ENCODE results near the gene FOXR1.
"Not testable (repeated sequence)": the region's sequence is repeated elsewhere in the genome, so short reads cannot be mapped to it uniquely, and the experiment has no call there.

Gene FOXR1

DNA sequence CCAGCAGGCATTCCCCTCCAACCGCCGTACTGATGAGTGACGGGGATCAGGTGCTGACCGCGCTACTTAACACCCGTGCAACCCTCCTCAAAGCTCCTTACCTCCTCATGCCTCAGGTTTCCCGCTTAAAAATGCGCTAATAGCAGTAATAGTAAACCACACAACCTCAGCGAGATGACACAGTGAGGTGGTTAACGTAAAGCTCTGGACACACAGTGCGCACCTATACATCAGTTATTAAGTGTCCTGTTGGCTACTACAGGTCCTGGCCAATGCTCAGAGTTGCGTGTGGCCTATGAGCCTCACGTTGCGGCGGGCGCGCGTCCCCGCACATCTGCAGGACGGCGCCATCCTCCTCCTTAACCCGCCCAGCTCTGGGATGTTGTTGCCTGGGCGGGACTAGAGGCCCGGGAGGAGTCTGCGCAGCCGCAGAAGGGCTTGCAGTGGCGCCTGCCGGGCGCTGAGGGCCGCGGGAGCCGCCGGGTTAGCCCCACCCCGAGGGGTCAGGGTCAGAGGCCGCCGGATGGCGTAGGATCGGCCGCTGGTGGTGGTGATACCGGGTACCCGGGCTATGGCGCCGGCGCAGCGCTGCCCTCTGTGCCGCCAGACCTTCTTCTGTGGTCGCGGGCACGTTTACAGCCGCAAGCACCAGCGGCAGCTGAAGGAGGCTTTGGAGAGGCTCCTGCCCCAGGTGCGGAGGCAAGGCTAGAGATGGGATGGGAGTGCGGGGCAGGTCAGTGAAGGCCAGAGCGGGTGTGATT lies 26.2 kb downstream of the FOXR1 start, which contains the start of gene CENATAC:
Gene CENATAC (plus strand): TSS at position 512 of the 761 bp plus-strand sequence. CDS start 60 bp downstream, at position 572.
- DNase-seq (ENCODE audit: low read depth) = peak; percentile 94

DNA sequence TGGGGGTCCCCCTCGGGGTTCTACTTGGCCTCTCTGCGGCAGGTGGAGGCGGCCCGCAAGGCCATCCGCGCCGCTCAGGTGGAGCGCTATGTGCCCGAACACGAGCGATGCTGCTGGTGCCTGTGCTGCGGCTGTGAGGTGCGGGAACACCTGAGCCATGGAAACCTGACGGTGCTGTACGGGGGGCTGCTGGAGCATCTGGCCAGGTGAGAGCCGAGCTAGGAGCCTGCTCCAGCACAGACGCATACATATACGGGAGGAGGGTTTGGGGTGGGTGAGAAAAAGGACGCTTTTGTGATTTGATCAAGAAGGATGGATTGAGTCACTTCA lies 26.8 kb downstream of the FOXR1 start:
- DNase-seq (ENCODE audit: low read depth) = no peak

DNA sequence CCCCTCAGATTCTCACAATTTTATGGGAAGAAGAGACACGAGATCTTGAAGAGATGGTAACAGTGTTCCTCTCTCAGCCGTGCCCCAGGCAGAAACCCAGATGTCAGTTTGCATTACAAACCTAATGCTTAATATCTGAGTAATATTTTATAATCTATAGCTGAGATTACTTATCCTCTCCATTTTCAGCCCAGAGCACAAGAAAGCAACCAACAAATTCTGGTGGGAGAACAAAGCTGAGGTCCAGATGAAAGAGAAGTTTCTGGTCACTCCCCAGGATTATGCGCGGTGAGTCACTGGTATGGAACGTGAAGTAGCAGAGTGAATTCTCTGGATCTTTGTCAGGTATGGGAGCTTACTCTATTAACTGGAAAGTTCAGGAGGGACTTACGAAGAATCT lies 27.3 kb downstream of the FOXR1 start:
- no peak for DNase-seq (ENCODE audit: low read depth)

DNA sequence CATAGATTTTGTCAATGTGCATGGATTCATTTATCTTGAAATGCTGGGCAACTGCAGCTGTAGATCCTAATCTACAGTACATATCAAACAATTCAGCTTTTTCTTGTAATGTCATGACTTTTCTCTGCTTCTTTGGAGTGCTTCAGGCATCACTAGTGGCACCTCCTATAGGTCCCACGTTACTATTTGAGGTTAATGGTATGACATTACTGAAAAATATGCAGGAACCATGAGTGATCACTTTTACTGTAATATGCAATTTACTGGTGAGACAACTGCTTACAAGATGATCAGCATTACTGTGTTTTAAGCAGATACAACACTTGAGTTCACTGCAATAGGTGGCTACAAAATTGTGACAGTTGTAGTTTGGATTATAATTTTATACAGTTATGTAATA lies 29.3 kb downstream of the FOXR1 start:
- DNase-seq (ENCODE audit: low read depth) = no peak

DNA sequence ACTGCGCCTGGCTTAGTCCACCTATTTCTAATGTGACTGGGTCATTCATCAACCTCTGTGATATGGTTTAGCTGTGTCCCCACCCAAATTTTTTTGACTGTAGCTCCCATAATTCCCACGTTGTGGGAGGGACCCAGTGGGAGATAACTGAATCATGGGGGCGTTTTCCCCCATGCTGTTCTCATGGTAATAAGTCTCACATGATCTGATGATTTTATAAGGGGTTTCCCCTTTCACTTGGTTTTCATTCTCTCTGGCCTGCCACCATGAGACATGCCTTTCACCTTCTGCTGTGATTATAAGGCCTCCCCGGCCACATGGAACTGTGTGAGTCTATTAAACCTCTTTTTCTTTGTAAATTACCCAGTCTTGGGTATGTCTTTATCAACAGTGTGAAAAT lies 35.1 kb downstream of the FOXR1 start:
- DNase-seq (ENCODE audit: low read depth) = no peak

DNA sequence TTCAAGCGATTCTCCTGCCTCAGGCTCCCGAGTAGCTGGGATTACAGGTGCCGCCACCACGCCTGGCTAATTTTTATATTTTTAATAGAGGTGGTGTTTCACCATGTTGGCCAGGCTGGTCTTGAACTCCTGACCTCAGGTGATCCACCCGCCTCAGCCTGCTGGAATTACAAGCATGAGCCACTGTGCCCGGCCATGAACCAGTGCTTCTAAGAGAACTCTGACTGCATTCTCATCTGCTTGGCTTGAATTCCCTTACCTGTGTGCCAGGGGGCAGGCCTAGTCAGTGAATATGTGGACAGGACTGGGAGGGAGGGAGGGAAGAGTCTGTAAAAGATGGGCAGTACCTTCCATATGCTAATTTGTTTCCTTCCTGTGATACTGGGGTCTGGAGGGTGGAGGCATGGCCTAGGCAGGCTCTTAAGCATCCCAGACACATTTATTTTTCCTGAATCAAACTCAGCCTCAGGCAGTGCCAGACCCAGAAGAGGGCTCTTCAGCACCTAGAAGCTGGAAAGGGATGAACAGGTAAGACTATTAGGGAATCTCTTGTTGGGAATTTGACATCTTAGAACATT lies 40.0 kb downstream of the FOXR1 start:
- no peak for DNase-seq (ENCODE audit: low read depth)

DNA sequence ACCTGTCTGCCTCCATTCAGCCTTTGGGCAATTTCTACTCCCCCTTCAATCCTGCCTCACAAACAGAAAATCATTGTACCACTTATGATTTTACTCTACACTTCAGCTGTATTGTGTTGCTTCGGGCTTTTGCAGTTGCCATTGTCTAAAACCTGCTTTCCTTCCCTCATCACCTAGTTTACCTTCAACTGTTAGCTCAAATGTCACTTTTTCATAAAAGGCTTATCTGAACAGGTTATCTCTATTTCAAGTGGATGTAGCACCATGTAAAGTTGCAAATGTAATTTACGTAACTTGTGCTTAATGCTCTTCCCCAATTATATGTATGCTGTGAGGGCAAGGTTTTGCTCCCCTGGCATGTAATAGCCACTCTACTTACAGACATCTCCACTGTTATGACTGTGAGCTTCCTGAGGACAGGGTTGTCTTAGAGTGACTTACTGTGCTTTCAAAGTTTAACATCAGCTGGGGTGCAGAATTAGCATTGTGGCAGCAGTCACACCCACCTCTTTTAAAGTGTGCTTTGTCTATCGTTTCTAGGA lies 41.1 kb downstream of the FOXR1 start:
- DNase-seq (ENCODE audit: low read depth) = no peak

DNA sequence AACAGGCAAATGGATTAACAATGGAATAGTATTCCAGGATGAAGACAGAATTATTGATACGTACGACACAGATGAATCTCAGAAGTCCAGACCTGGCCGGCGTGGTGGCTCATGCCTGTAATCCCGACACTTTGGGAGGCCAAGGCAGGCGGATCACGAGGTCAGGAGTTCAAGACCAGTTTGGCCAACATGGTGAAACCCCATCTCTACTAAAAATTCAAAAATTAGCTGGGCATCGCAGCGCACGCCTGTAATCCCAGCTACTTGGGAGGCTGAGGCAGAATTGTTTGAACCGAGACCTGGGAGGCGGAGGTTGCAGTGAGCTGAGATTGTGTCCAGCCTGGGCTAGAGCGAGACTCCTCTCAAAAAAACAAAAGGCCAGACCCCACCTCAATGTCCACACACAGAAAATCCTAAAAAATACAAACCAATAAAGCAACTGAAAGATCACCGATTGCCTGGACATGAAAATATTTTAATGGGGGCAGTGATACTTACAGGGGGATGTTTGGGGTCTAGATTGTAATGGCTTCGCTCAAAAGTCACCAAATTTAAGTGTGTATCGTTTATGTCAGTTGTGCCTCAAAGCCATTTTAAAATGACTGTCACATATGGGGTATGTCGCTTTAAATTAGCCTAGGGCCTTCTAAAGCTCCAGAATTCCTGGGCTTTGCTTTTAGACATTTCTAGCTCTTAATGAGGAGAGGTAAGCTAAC lies 42.8 kb downstream of the FOXR1 start:
- no peak for DNase-seq (ENCODE audit: low read depth)

DNA sequence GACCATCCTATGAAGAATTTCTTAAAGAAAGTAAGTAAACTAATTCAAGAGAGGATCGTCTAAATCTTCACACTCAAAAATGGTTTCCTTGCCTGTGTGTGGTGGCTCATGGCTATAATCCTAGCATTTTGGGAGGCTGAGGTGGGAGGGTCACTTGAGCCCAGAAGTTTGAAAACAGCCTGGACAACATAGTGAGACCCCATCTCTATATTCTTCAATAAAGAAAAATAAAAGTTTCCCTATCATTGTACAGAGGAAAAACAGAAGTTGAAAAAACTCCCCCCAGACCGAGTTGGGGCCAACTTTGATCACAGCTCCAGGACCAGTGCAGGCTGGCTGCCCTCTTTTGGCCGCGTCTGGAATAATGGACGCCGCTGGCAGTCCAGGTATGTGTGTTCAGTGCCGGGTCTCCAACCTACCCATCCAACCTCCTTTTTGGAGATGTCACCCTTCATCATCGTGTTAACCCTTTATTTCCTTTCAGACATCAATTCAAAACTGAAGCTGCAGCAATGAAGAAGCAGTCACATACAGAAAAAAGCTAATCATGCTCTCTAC lies 43.6 kb downstream of the FOXR1 start:
- no peak for DNase-seq (ENCODE audit: low read depth)

DNA sequence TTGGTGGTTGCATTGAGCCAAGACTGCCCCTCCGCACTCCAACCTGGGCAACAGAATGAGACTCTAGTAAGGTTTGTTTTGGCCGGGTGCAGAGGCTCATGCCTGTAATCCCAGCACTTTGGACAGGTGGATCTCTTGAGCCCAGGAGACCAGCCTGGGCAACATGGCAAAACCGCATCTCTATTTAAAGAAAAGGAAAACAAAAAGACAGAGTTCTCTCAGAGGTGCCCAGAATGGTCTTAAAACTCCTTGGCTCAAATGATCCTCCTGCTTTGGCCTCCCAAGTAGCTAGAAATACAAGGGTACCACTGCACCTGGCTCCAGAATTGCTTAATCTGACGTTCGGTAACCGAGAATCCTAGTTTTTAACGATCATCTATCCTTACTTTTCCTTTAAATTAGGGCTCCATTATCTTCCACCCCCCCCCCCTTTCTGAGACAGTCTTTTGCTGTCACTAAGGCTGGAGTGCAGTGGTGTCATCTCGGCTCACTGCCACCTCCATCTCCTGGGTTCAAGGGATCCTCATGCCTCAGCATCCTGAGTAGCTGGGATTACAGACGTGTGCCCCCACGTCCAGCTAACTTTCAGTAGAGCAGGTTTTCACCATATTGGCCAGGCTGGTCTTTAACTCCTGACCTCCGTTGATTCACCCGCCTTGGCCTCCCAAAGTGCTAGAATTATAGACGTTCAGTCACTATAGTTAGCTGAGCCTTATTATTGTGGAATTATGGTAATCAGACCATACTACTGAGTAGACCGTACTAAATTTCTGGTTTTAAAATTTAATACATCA lies 44.9 kb downstream of the FOXR1 start:
- DNase-seq (ENCODE audit: low read depth) = no peak

DNA sequence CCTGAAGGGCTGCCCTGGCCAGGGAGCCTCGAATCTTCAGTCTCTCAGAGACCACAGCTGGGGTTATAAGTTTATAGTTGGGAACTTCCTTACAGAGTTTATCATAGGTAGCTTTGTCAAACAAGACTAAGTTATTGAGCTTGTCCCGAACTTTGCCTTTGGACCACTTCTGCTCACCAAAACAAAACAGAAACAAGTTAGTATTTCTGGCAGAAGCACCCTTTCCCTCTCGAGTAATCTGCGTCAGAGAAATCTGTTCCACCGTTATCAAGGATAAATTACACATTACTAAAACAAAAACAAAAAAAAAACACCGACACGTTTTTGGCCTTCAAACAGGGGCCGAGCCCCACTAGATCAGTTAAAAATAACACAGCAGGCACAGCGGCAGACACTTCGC lies 45.8 kb downstream of the FOXR1 start:
- not testable (repeated sequence) for DNase-seq (ENCODE audit: low read depth)

DNA sequence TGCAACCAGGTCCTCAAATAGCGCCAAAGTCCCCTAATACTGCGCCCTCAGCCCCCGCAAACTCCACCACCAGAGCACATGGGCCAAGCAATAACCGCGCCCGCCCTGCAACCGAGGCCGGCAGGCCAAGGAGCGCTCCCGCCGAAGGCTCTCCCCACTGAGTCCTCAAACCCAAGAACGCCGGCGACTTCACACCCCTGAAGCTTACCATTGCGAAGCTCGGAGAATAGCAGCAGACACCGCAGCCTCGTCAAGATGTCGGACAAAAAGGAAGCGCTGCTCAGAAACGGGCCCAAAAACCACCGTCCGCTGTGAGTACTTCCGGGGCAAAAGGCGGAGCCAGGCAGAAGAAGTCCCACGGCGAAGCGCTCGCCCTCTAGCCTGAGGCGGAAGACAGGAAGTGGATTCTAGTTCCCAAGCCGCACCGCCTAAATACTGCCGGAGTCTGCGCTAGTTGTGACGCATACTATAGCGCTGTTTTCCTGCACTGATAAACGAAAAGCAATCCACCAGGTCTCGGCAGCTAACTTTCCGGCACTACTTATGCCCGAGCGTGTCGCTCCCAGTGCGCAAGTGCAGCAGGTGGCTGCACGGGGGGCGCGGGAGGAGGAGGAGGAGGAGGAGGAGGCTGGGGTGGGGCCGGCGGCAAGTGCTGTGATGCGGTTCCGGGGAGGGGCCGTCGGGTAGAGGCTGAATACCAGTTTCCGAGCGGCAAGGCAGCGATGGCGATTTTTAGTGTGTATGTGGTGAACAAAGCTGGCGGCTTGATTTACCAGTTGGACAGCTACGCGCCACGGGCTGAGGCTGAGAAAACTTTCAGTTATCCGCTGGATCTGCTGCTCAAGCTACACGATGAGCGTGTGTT lies 46.7 kb downstream of the FOXR1 start, which contains the start of the genes RPS25 and TRAPPC4:
Gene RPS25 (minus strand): TSS at position 270 of the 865 bp plus-strand sequence. CDS start 59 bp downstream, at position 211.
Gene TRAPPC4 (plus strand): TSS at position 693 of the 865 bp plus-strand sequence. CDS start 30 bp downstream, at position 723.
- peak; percentile 91 for DNase-seq (ENCODE audit: low read depth)

DNA sequence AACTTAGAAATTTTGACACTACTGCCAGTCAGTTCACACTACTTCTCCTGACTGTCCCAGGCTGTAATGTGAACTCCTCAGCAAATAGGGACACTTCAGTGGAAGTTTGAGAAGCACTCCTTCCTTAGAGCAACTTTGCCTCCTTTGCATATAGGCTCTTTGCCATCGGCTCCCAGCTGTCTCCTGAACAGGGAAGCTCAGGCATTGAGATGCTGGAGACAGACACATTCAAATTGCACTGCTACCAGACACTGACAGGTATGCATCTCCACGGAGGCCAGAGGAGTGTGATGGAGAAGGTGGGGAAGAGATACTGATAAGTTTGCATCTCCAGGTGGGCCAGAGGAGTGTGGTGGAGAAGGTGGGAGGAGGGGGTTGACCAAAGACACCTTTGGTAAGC lies 48.4 kb downstream of the FOXR1 start:
- DNase-seq (ENCODE audit: low read depth) = no peak

DNA sequence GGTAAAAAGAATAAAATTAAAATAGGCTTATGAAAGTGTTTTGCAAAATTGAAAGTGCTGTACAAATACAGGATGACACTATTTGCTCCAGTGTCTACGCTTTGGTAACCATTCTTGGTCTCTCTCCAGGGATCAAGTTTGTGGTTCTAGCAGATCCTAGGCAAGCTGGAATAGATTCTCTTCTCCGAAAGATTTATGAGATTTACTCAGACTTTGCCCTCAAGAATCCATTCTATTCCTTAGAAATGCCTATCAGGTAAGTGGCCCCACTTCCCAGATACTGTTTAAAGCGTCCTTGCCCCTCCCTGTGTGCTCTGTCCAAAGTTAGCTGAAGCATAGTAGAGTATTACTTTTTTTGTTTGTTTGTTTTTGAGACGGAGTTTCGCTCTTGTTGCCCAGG lies 50.1 kb downstream of the FOXR1 start:
- DNase-seq (ENCODE audit: low read depth) = no peak

DNA sequence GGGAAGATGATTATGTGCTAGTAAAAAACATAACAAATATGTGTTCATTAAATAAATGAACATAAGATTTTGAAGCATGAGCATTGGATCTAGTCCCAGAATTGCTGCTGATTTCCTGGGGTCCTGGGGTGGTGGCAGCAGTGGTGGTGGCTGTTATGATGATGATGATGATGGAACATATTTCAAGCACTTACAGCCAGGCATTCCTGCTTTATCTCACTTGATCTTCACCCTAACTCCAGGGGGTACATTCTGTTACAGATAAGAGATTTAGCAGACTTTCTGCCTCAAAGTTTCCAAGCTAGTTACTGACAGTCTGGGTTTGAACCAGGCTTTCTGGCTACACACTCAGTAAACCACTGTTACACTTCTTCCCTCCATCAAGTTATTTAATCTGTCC lies 52.2 kb downstream of the FOXR1 start:
- no peak for DNase-seq (ENCODE audit: low read depth)

DNA sequence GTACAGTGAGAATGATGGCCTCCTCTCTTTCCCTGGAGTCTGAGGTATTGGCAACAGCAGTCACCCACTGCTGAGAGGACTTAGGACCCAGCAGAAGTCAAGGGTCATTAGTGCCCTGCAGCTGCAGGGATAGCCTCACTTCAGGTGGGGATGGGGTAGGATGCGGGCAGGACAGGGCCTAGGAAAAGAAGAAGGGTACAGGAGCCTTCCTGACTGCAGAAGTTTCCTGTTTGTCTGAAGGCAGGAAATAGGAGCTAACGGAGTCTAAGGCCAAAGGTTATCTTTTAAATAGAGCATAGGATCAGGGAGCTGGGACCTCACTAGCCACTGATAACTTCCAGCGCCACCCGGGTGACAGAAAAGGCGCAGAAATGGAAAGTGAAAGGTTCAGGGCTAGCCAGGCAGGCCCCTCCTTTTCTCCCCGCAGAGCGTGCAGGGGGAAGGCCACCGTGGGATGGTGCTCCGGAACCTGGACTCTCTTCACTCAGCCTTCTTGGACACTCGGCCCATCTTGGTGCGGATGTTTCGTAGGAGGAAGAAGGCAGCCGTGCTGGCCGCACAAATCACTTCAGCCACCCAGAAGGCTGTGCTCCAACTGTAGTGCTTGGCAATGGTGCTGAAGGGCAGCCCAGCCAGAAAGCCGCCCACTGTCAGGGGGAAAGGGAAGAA lies 53.0 kb downstream of the FOXR1 start:
- no peak for DNase-seq (ENCODE audit: low read depth)

DNA sequence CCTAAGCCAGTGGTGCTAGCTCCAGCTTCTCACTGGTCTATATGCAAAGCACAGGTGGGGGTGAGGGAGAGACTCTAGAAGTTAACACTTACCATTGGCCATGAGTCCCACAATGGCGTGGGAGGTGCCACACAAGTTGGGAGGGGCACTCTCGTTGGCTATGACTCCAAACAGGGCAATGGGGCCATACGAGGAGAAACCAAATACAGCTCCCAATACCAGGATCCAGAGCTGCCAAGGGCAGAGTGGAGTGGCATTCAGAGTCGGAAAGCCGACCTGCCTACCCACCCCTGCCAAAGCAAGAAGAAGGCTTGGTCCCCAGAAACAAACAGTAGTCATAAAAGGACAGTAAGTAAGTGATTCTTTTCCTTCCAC lies 53.5 kb downstream of the FOXR1 start:
- no peak for DNase-seq (ENCODE audit: low read depth)

DNA sequence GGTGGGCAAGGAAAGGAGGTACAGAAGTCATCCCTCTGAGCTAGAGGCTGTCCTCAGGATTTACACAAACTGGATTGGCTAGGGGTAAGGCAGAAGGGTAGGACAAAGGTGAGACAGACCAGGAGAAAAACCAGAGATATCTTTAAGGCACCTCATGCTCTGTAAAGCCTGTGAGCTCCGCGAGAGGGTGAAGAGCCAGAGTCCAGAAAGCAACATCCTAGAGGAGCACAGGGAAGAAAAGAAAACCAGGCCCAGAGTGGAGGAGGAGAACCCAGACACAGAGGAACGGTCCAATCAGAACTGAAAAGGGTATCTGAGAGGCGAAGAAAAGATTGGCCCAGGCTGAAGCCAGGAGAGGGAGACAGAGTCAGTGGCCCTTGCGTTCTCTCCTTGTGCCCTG lies 54.0 kb downstream of the FOXR1 start:
- no peak for DNase-seq (ENCODE audit: low read depth)

DNA sequence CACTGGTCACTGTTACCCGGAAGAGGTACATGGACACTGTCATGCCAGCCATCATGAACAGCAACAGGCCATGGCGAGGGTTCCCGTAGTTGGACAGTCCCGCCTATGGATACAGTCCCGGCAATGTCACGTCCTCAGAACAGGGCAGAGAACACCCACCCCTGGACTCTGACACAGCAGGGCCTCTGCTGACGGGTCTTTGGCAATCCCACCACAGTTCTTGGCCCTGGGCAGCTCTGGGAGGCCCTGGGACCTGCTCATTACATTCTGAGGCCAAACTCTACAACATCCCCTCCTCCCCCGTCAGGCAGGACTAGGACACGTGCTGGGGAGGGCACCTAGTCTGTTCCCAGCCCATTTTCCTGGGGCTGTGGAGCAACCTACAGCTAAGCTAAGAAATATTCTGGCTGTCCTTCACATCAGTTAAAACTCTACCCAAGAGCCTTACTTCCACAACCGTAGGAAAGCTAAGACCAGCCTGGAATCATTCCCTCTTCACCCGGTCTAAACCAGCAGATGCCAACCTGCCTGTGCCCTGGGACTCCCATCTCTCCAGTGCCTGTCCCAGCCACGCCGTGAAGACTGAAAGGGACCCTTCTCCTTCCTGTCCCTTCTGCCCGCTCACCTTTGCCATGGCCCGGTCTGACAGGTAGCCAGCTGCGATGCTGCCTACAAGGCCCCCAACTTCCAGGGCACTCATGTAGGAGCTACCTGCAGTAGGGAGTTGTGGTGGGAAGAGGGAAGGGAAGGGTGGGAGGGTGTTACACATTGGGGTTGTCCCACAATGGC lies 54.6 kb downstream of the FOXR1 start:
- no peak for DNase-seq (ENCODE audit: low read depth)

Measured in stimulated activated CD4-positive, alpha-beta T cell treated with anti-CD3 and anti-CD28 coated beads, Interleukin-2, amount 100 ng/mL, for 4 hours (primary cell).